COLO668 (cell line): Measurements from ENCODE around the gene CAPZB.

Experiments used
- DNase-seq: peaks from one replicate; lab custom pipeline; 2025; ENCODE audit not compliant: unreplicated experiment; lab: John Stamatoyannopoulos, UW

CAPZB gene

DNA sequence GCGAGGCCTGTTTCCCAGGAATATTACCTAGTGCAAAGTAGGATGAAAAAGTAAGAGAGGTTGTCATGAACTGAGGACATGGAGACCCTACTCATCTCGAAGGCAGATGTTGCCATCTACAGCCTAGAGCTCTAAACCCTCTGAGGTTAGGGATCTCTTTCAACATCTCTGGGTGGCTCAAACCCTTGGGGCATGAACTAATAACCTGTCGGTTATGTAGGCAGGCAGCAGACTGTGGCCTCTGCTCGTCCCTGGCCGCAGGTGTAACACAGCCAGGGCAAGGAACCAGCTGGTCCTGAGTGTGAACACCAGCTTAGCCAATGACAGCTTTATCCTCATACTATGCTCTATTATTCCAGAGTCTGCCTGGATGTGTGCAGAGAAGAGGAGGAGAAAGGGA, 13.2 kb downstream of the CAPZB start:
- DNase-seq, result no peak

DNA sequence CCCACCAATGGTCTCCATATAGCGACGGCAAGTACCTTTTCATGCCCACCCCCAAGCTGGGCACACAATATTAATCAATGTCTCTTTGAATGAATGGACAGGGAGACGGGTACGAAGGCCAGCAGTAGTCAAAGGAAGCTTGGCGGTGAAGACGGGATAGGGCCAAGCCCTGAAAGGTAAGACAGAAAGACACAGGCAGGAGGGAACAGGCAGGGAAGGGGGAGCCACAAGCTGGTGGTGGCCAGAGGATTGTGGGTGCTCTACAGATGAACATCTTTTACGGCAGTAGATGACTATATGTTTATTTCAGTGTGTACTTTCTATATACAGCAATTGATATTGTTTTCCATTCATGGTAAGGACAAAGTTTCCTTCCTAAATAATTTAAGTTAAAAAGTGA, 16.3 kb downstream of the CAPZB start:
- no peak for DNase-seq

DNA sequence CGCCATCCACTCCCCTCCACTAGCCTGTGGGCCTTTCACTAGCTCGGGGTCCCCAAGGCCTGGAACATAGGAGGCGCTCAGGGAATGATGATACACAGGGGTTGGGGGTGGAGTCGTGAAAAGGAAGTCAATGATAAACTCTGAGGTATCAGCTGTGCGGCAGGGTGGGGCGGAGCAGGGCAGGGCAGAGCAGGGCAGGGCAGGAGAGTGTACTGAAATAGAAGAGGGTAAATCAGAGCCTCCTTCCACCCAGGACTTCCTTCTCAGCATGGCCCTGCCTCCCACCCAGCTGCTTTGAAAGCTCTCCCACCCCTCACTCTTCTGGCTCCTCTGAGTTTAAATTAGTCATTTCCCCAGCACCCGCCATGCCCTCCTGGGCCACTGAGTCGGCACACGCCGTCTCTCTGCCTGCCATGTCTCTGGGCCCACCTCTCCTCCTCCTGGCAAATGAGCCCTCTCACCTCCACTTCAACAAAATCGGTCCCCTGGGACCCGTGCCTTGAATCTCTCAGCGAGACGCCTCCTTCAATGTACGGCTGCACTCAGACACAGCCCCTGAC, 16.9 kb downstream of the CAPZB start:
- peak; percentile 66 for DNase-seq

DNA sequence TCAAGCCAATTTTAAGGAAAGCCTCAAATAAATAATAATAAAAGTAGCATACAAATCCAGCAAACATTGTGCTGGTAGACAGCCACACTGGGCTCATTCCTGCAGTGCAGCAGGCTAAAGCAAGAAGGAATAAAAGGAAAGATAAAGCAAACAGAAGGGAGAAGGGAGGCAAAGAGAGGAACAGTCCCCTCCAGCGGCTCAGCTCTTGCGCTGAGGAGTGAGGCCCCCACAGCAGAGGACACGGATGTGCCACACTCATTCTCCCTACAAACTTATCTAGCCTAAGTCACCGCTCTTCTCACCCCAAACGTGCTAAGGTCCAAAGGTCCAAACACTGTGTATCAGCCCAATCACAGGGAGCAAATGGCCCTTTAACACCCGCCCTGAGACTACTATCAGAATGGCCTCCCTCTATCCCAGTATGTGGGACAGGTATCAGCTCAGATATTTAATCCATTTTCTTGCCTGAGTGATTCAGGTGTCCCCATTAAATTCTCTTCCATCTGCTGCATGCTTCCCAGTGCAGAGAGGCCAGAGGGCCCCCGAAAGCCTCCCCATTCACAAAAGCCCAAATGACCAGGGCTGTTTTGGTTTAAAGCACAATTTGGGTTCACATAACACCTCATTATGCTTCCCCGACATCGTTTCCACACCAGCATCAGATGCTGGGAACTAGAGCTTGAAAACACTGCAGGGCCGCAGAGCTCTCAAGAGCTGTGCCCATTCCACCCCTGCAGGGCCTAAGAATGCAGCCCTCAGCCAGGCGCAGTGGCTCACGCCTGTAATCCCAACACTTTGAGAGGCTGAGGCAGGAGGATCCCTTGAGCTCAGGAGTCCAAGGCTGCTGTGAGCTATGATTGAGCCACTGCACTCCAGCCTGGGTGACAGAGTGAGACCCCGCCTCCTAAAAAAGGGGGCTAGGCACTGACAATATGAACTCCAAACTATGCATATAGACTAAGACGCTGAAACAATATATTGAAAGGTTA, 17.8 kb downstream of the CAPZB start:
- no peak for DNase-seq

DNA sequence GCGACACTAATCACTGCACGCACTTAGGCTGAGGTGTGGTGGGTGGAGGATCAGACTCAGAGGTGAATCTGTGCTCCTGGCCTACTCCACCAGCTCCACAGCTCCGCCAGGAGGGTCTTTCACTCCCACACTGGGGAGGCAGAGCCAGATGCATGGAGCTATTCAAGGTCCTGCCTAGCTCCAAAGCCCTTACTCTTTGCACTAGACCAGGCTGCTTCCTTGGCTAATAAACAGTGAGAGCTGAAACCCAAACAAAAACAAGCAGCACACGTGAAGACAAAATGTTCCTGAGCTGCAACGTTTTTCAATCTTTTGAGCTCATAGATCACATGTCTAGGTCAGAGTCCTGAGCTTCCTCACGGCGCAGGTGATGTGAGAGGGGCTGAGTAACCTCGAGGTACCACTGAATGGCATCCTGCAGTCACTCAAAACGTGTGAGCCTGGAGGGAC, 19.2 kb downstream of the CAPZB start:
- DNase-seq, result no peak

DNA sequence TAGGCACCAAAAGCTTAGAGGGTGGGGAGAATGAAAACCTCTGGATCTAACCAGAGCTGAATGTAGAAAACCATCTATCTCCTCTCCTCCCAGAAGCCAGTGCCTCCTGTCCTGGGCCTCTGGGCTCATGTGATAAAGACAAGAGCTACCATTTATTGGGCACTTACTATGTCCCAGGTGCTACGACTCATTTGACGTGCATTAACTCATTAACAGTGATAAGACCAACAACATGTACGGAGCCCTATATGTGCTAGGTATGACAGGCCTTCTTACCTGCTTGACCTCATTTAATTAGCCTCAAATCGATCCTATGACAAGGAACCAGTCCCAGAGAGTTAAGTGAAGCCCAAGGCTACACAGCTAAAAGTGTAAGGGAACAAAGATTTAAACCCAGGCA, 19.7 kb downstream of the CAPZB start:
- no peak for DNase-seq

DNA sequence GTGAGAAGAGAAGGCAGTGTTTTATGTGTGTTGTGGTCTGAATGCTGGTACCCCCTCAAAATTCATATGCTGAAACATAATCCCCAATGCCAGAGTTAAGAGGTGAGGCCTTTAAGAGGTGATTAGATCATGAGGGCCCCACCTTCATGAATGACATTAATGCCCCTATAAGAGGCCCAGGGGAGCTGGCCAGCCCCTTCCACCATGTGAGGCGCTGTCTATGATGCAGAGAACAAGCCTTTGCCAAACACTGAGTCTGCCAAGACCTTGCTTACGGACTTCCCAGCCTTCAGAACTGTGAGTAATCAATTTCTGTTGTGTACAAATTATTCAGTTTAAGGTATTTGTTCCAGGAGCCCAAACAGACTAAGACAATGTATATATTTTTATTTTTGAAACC, 20.2 kb downstream of the CAPZB start:
- no peak for DNase-seq

DNA sequence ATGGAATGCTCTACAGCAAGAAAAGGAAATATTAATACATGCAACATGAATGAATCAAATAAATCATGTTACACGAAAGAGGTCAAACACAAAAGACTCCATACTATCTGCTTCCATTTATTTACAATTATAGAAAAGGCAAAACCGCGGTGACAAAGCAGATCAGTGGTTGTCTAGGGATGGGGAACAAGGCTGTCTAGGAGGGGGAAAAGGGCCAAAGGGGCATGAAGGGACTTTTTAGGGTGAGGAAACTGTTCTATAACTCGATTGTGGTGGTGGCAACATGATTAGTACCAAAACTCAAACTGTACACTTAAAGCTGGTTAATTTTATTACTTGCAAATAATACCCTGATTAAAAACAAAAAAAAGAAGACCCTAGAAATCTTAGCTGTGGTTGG, 20.6 kb downstream of the CAPZB start:
- no peak for DNase-seq

DNA sequence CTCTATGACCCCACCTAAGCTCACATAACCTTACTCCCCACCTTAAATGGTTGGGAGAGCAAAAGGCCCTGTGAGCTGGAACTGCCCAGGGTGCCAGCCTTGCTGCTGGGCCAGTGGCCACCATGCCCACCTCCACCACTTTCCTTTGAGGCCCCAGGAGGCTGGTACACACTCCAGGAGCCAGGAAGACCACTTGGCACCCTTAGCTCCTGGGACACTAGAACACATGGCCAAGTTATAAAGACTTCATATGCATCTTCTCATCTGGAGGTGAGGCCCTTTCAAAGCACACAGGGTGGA, 21.9 kb downstream of the CAPZB start:
- no peak for DNase-seq

DNA sequence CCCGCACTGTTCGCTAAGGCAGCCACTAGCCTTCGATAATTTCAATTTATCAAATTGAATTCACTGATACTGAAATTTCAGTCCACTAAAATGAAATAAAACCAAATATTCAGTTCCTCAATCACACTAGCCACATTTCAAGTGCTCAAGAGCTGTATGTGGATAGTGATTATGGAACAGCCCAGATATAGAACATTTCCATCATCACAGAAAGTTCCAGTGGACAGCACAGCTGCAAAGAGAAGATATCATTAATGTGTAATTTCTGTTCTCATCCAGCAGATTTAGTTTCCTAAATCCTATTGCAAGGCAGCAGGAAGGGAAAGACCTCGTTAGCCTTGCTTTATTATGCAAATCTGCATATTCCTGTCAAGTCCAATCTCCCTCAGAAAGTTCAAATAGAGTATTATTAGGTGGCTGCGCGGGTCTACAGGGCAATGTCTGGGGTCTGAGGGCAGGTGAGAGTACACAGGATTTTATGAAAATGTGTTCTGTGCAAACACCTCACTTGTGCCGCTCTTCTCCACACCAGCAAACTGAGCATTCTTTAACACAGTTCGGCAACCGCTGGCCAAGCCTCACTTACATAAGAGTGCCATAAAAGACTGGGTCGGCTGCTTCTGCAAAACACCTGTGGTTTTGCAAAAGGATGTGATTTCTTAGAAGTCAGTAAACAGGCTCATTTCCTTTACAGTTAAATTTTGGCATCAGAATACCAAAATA, 22.4 kb downstream of the CAPZB start:
- DNase-seq, result no peak

DNA sequence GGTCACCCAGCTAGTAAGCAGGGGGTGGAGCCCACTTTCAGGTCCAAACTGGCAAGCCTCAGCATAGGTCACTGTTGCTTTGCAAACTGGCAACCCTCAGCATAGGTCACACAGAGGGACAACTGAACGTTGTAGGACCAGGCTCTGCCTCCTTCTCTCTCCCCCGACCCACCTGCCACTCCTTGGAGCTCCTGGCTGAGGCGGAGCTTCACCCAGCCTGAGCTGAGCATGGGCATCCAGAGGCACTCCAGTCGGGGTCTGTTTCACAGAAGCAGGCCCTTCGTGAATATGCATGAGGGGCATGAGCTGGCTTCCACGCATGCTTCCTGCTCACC, 24.2 kb downstream of the CAPZB start:
- no peak for DNase-seq

DNA sequence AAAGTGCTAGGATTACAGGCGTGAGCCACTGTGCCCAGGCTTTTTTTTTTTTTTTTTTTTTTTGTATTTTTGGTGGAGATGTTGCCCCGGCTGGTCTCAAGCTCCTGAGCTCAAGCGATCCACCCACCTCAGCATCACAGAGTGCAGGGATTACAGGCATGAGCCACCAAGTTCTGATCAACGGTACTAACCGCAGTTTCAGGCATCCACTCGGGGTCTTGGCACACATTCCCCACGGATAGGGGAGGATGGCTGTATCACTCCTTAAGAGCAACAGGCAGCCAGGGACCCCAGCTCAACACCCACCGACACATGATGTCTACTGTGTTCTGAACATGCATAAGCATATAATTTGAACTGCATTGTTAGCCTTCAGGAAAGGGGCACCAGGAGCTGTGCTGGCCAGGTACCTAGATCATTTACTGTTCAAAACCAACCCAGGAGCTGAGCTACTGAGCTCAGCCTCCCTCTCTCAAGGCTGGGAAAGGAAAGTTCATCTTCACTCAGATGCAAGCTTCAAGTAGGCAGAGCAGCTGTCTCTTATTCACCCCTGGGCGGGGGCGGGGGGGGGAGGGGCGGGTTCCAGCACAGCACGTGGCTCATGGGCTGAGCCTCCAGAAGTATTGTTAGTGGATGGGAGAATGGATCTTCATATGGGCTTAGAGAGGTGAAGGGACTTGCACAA, 24.7 kb downstream of the CAPZB start:
- DNase-seq, result no peak

DNA sequence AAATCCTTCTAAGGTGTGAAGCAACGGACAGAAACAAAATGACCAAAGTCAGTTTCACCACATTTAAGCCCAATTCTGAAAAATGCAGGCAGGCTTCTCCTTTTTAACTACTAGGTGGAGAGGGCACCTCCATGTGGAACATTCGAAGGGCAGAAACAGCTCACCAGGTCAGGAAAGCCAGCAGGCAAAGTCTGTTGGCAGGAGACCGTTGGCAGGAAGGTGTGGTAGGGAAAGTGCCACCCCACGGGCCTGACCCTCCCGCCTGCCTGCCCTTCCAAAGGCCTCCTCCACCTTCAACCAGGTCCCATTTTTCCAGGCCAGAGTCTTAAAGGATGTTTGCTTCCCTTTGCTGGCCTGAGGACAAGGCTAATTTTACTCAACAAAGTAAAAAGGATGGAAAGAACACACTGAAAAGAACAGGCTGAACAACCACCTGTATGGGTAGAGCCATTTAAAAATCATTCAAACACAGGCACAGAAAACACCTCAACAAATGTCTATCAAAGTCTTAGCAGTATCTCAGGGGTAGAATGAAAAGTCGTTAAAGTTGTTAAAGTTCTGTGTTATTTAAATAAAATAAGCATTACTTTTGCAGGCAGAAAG, 26.4 kb downstream of the CAPZB start:
- DNase-seq, result no peak

DNA sequence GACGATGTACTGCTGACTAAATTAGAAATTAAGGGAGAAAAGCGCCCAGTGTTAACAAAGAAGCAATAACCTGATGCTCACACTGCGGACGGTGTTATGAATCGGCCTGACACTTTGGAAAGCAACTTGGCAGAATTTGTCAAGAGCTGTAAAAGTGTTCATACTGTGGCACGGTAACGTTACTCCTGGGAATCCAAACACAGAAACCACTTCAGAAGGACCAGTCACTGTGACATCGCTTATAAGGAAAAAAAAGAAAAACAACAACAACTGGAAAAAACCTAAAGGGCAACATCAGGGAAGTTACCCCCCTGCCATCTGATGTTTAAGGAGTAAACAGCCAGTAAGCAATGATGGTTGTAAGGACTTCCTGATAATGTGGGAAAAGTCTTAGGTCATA, 27.7 kb downstream of the CAPZB start:
- no peak for DNase-seq

DNA sequence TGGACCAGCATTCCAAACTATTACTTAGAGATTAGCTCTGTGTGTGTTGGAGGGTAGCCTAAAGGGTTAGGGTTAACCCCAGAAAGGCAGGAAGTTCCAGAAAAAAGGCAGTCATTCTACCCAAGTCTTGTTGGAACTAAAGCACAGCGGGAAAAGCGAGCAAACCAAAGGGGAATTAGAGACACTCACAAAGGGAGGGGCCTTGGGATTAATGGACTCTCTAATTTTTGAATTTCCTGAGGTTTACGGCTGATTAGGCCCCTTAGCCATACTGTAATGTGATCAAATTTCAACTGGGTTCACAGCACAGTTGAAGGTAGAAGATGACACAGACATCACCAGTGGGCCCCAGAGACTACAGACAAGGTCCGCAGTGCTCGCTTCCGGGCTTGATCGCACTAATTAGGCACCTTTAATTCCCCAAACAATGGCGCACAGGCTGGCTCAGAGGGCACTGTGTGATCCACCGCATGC, 28.3 kb downstream of the CAPZB start:
- no peak for DNase-seq

DNA sequence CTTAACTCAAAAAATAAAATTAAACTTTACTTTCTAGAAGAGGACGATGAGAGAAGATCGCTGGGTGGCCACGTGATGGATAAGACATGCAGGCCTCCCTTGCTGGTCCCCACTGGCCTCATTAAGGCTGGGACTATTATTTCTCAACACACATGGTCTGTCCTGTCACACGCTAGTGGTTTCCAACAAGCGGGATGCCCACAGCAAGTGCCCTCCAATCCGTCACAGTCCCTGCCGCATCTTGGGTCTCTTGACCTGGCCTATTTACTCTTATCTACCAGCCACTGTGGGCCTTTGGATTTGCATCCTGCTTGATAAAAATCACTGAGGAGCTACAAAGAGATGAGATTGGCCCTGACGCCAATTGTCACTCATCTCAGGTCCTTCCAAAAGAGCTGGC, 30.0 kb downstream of the CAPZB start:
- no peak for DNase-seq

DNA sequence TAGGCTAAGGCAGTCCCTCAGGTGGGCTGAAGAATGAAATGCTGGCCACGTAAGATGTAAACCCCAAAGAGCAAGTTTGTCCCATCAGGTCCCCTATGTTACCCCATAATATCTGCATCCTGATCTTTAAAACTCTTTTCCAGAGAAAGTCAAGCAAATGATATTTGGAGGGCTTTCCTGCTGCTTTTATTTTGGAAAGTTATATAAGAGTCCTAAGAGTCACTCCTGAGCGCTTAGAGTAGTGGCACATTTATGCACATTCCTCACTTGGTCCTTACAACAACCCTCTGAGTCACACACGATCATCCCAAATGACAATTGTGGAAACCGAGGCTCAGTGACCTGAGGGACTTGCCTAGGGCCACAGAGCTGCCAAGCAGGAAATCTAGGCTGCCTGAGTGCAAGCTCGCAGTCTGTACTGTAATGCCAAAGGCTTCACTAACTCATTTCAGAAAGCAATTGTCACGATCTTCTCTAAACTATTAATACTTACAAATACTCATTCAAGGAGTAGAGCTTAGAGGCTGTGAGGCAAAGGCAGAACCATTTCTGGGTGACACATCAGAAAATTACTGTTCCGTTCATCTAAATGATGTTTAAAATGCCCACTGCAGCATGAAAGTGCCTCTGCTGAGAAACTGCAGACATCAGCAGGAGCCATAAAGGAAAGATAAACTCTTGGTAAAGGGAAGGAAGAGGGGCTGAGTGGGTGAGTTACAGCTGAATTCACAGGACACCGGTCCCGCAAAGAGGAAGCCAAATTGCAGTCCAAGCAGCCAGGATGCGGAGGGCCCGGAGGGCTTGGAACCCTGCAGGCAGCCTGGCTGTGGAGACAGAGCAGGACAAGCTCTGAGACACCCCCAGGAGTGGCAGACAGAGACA, 30.8 kb downstream of the CAPZB start:
- DNase-seq, result no peak

DNA sequence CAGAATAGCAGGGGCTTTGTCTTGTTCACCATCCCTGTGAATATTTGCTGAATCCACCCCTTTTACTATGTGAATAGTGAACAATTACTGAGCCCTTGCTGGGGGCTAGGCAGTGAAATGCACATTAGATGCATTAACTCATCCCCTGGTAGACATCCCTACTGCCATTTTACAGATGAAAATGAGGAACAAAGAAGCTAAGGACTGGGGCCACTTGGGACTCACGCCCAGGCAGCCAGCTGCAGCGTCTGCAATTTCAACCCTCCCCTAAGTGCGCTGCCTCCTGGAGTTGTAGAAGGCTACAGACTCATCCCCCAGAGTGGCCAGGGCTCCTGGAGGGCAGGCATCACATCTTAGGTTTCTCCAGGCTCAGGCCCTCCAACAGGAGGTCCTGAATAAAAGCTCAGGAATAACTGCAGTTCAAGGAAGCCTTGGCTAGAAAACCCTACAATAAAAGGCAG, 31.6 kb downstream of the CAPZB start:
- no peak for DNase-seq

DNA sequence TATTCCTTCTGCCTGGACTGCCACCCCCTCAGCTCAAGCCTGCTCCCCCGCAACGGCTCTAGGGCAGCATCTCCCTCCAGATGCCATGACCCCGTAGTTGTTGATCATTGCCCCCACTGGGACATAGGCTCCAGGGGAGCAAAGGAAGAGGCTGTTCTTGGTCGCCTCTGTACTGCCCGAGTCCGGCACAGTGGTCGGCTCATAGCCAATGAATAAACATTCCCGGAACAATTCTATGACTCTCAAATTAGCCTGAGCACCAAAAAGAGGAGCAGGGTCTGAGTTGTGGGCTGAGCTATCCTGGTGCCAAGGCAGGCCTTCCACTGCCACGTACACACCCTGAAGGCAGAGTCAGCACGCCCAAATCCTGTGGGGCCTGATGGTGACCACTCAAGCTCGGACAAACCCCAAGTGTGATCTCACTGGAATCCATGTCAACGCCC, 33.1 kb downstream of the CAPZB start:
- no peak for DNase-seq
